ENCODE results near the gene TRIM7. TPM values are rescaled to one million over a fixed set of nuclear protein-coding genes. Genes with fewer than 3 reads are reported as not detected.
A peak's percentile ranks its signal among the peaks of the same experiment; 100 is the strongest.
"Not testable (repeated sequence)": the region's sequence is repeated elsewhere in the genome, so short reads cannot be mapped to it uniquely, and the experiment has no call there.

The TRIM7 gene
- total RNA-seq, 2 donors from 2014 or later: 2.7 to 5.9 TPM

- Mint-ChIP-seq H3K4me1 (peaks cover 24% of the 10 kb centered on the region), H3K27ac (peak overlapping the region; percentile 28), H3K36me3 (ENCODE audit: low read depth) (peaks cover 15% of the 10 kb centered on the region), H3K9me3 (no peaks in the 10 kb centered on the region), H3K27me3 (peaks cover 55% of the 10 kb centered on the region), H3K4me3 (no peak overlapping the region)
- no peak for ATAC-seq (replicated peaks)
Observed at GRCh38 chr5:181167814-181168488, 37.0 kb downstream of the TRIM7 start.

GRCh38 chr5:181166812-181167733 is 37.9 kb downstream of the TRIM7 start:
- Mint-ChIP-seq H3K27ac (peak overlapping the region; percentile 40), H3K4me3 (peak overlapping the region; percentile 32), H3K27me3 (peaks cover 53% of the 10 kb centered on the region)

GRCh38 chr5:181164076-181164952 is 40.7 kb downstream of the TRIM7 start:
- H3K36me3 Mint-ChIP-seq (ENCODE audit: low read depth): peaks cover 7% of the 10 kb centered on the region
- H3K4me1 Mint-ChIP-seq: peaks cover 17% of the 10 kb centered on the region

More at GRCh38 chr5:181166812-181167733, 37.9 kb downstream of the TRIM7 start:
- H3K36me3 Mint-ChIP-seq (ENCODE audit: low read depth): peaks cover 13% of the 10 kb centered on the region
- H3K4me1 Mint-ChIP-seq: peaks cover 20% of the 10 kb centered on the region
- ATAC-seq (replicated peaks): peak; percentile 71
- H3K9me3 Mint-ChIP-seq: no peaks in the 10 kb centered on the region

GRCh38 chr5:181163487-181164075 is 41.4 kb downstream of the TRIM7 start:
- H3K4me1 Mint-ChIP-seq: peaks cover 14% of the 10 kb centered on the region
- no peak for ATAC-seq (replicated peaks)
- no peak overlapping the region for H3K27ac Mint-ChIP-seq
- H3K36me3 Mint-ChIP-seq (ENCODE audit: low read depth): no peaks in the 10 kb centered on the region
- H3K4me3 Mint-ChIP-seq: peak overlapping the region; percentile 10
- H3K27me3 Mint-ChIP-seq: peaks cover 35% of the 10 kb centered on the region
- no peaks in the 10 kb centered on the region for H3K9me3 Mint-ChIP-seq

More at GRCh38 chr5:181164076-181164952, 40.7 kb downstream of the TRIM7 start:
- Mint-ChIP-seq H3K9me3 (no peaks in the 10 kb centered on the region), H3K27ac (no peak overlapping the region), H3K4me3 (peak overlapping the region; percentile 10), H3K27me3 (peaks cover 41% of the 10 kb centered on the region)
- no peak for ATAC-seq (replicated peaks)

- Mint-ChIP-seq H3K4me3 (peak overlapping the region; percentile 78), H3K27ac (peak overlapping the region; percentile 78), H3K9me3 (no peaks in the 10 kb centered on the region), H3K36me3 (ENCODE audit: low read depth) (no peaks in the 10 kb centered on the region), H3K27me3 (peaks cover 20% of the 10 kb centered on the region), H3K4me1 (peaks cover 6% of the 10 kb centered on the region)
- ATAC-seq (replicated peaks): no peak
Observed at GRCh38 chr5:181161534-181162175, 43.3 kb downstream of the TRIM7 start.

GRCh38 chr5:181160755-181161533 is 44.1 kb downstream of the TRIM7 start:
- H3K4me1 Mint-ChIP-seq; H3K36me3 Mint-ChIP-seq (ENCODE audit: low read depth); H3K9me3 Mint-ChIP-seq: not testable (repeated sequence)
- Mint-ChIP-seq H3K27ac (peak overlapping the region; percentile 78), H3K4me3 (peak overlapping the region; percentile 78), H3K27me3 (peaks cover 16% of the 10 kb centered on the region)
- ATAC-seq (replicated peaks): peak; percentile 27

- peaks cover 6% of the 10 kb centered on the region for H3K4me1 Mint-ChIP-seq
- H3K9me3 Mint-ChIP-seq: no peaks in the 10 kb centered on the region
- peak overlapping the region; percentile 71 for H3K4me3 Mint-ChIP-seq
- peak overlapping the region; percentile 61 for H3K27ac Mint-ChIP-seq
- H3K36me3 Mint-ChIP-seq (ENCODE audit: low read depth): no peaks in the 10 kb centered on the region
- ATAC-seq (replicated peaks): peak; percentile 95
- H3K27me3 Mint-ChIP-seq: peaks cover 11% of the 10 kb centered on the region
Observed at GRCh38 chr5:181160152-181160754, 44.7 kb downstream of the TRIM7 start.

- H3K4me1 Mint-ChIP-seq: peaks cover 6% of the 10 kb centered on the region
- peak overlapping the region; percentile 82 for H3K27ac Mint-ChIP-seq
- peak overlapping the region; percentile 71 for H3K4me3 Mint-ChIP-seq
- peak; percentile 71 for ATAC-seq (replicated peaks)
- H3K9me3 Mint-ChIP-seq: peaks cover 3% of the 10 kb centered on the region
- H3K36me3 Mint-ChIP-seq (ENCODE audit: low read depth): no peaks in the 10 kb centered on the region
- peaks cover 11% of the 10 kb centered on the region for H3K27me3 Mint-ChIP-seq
Observed at GRCh38 chr5:181159286-181160151, 45.5 kb downstream of the TRIM7 start.

- peaks cover 9% of the 10 kb centered on the region for H3K4me1 Mint-ChIP-seq
- H3K36me3 Mint-ChIP-seq (ENCODE audit: low read depth): no peaks in the 10 kb centered on the region
- peak overlapping the region; percentile 71 for H3K4me3 Mint-ChIP-seq
- peaks cover 3% of the 10 kb centered on the region for H3K9me3 Mint-ChIP-seq
- peaks cover 10% of the 10 kb centered on the region for H3K27me3 Mint-ChIP-seq
- peak overlapping the region; percentile 82 for H3K27ac Mint-ChIP-seq
- ATAC-seq (replicated peaks): no peak
Observed at GRCh38 chr5:181158869-181159268, 46.1 kb downstream of the TRIM7 start.

- ATAC-seq (replicated peaks): no peak
- H3K9me3 Mint-ChIP-seq: peaks cover 3% of the 10 kb centered on the region
- no peaks in the 10 kb centered on the region for H3K36me3 Mint-ChIP-seq (ENCODE audit: low read depth)
- H3K4me3 Mint-ChIP-seq: no peak overlapping the region
- peaks cover 10% of the 10 kb centered on the region for H3K4me1 Mint-ChIP-seq
- H3K27me3 Mint-ChIP-seq: peaks cover 6% of the 10 kb centered on the region
- peak overlapping the region; percentile 52 for H3K27ac Mint-ChIP-seq
Observed at GRCh38 chr5:181156758-181157157, 48.2 kb downstream of the TRIM7 start.

GRCh38 chr5:181153814-181154213 is 51.2 kb downstream of the TRIM7 start:
- Mint-ChIP-seq H3K36me3 (ENCODE audit: low read depth) (no peaks in the 10 kb centered on the region), H3K4me1 (peaks cover 5% of the 10 kb centered on the region), H3K9me3 (peaks cover 3% of the 10 kb centered on the region), H3K27ac (peak overlapping the region; percentile 65), H3K4me3 (peak overlapping the region; percentile 26), H3K27me3 (peaks cover 25% of the 10 kb centered on the region)
- ATAC-seq (replicated peaks): peak; percentile 89

- no peaks in the 10 kb centered on the region for H3K36me3 Mint-ChIP-seq (ENCODE audit: low read depth)
- peaks cover 3% of the 10 kb centered on the region for H3K9me3 Mint-ChIP-seq
- ATAC-seq (replicated peaks): no peak
- H3K4me1 Mint-ChIP-seq: peaks cover 5% of the 10 kb centered on the region
- H3K27me3 Mint-ChIP-seq: peaks cover 33% of the 10 kb centered on the region
- H3K27ac Mint-ChIP-seq: no peak overlapping the region
- H3K4me3 Mint-ChIP-seq: no peak overlapping the region
Observed at GRCh38 chr5:181152406-181152805, 52.6 kb downstream of the TRIM7 start.

Measured in activated T-helper 17 cell treated with anti-CD3 and anti-CD28 coated beads, Interleukin-2, amount 50 U/mL, for 72 hours (primary cell).